Measurements from ENCODE around the gene DGKH.

- TF ChIP-seq CTCF (IDR thresholded peaks at IDR 0.05; ENCODE audit: low read depth, low read length, poor library complexity, severe bottlenecking) (no peak), EZH2phosphoT487 (IDR thresholded peaks at IDR 0.05; ENCODE audit: borderline replicate concordance, low read length) (no peak)
Measured at GRCh38 chr13:42046448-42046847, 2.0 kb upstream of the DGKH start.
